Measurements from ENCODE around the gene P2RY2. TPM values are rescaled to one million over a fixed set of nuclear protein-coding genes. Genes with fewer than 3 reads are reported as not detected.

Gene P2RY2
- total and polyA plus RNA-seq, 12 donors: 7.1 to 37.5 (median 11.1) TPM

GRCh38 chr11:73171436-73172161 is 46.5 kb upstream of the P2RY2 start:
- Histone ChIP-seq H3K27me3 (no peaks in the 10 kb centered on the region), H3K9me3 (no peaks in the 10 kb centered on the region), H3K4me3 (no peak overlapping the region), H3K36me3 (no peaks in the 10 kb centered on the region), H3K27ac (peak overlapping the region in 7 of 10 donors; percentile 8 to 82 (median 39)), H3K4me1 (peaks cover 11 to 96% (median 71%) of the 10 kb centered on the region in 9 donors)
- WGBS, 2 donors: 61 to 68% methylated on average over 8 of the region's 8 CpGs
- TF ChIP-seq CTCF (IDR thresholded peaks at IDR 0.05): no peak
- intact Hi-C loops (cut with DNase I): loop anchor here in 2 of 10 donors (10.0 kb wide), 1 partner anchor 247 kb away; no protein-coding TSS in a partner anchor
- no peak for DNase-seq
- ATAC-seq: no peak

- H3K36me3 ChIP-seq: no peaks in the 10 kb centered on the region
- no peak for TF ChIP-seq CTCF (IDR thresholded peaks at IDR 0.05)
- peaks cover 24 to 96% (median 73%) of the 10 kb centered on the region in 9 donors for H3K4me1 ChIP-seq
- intact Hi-C loops (cut with DNase I): loop anchor here in 2 of 10 donors (10.0 kb wide), 1 partner anchor 248 kb away; no protein-coding TSS in a partner anchor
- no peak overlapping the region for H3K4me3 ChIP-seq
- no peaks in the 10 kb centered on the region for H3K9me3 ChIP-seq
- ATAC-seq (no peak), DNase-seq (no peak)
- peak overlapping the region in 9 of 10 donors; percentile 63 to 92 (median 86) for H3K27ac ChIP-seq
- 66 to 77% methylated on average over 4 of the region's 4 CpGs for WGBS, 2 donors
- H3K27me3 ChIP-seq: no peaks in the 10 kb centered on the region
Measured at GRCh38 chr11:73172992-73173656, 45.0 kb upstream of the P2RY2 start.

- Histone ChIP-seq H3K4me3 (no peak overlapping the region), H3K36me3 (no peaks in the 10 kb centered on the region), H3K27me3 (no peaks in the 10 kb centered on the region), H3K27ac (peak overlapping the region; percentile 50 to 92 (median 86)), H3K4me1 (peaks cover 27 to 93% (median 74%) of the 10 kb centered on the region in 9 donors), H3K9me3 (no peaks in the 10 kb centered on the region)
- intact Hi-C loops (cut with DNase I): loop anchor here in 4 of 10 donors (1.0 to 10.0 kb wide), 3 partner anchors 25 to 249 kb away; partner anchors contain the start of gene FCHSD2 (in 1 of the 4)
- ATAC-seq (peak; percentile 37 to 88 (median 73)), DNase-seq (peak; percentile 73 to 82)
- TF ChIP-seq CTCF (IDR thresholded peaks at IDR 0.05): peak in 4 of 9 donors; percentile 12 to 36 (median 26)
- 47 to 52% methylated on average over 11 of the region's 11 CpGs for WGBS, 2 donors
Measured at GRCh38 chr11:73173755-73174494, 44.2 kb upstream of the P2RY2 start.

GRCh38 chr11:73174495-73174791 is 43.6 kb upstream of the P2RY2 start:
- no peak for DNase-seq
- ATAC-seq: no peak
- no peak overlapping the region for H3K4me3 ChIP-seq
- no peaks in the 10 kb centered on the region for H3K36me3 ChIP-seq
- H3K4me1 ChIP-seq: peaks cover 27 to 88% (median 71%) of the 10 kb centered on the region in 9 donors
- 84 to 89% methylated on average over 3 of the region's 3 CpGs for WGBS, 2 donors
- no peaks in the 10 kb centered on the region for H3K9me3 ChIP-seq
- H3K27me3 ChIP-seq: no peaks in the 10 kb centered on the region
- intact Hi-C loops (cut with DNase I): loop anchor here in 4 of 10 donors (1.0 to 10.0 kb wide), 3 partner anchors 26 to 250 kb away; partner anchors contain the start of gene FCHSD2 (in 1 of the 4)
- no peak for TF ChIP-seq CTCF (IDR thresholded peaks at IDR 0.05)
- H3K27ac ChIP-seq: peak overlapping the region; percentile 50 to 92 (median 86)
